ENCODE data around the gene OXSR1.

Gene OXSR1

GRCh38 chr3:38164952-38165721, at the start of gene OXSR1:
OXSR1 (plus strand) TSS chr3:38165537; CDS start chr3:38165877, 340 bp downstream.
- peak; percentile 99 for FAIRE-seq

GRCh38 chr3:38115645-38116427, 49.5 kb upstream of the OXSR1 start:
- DNase-seq (ENCODE audit: insufficient read length, low spot score) (no peak), FAIRE-seq (no peak)

More at GRCh38 chr3:38164952-38165721, at the start of gene OXSR1:
- peak; percentile 72 for DNase-seq (ENCODE audit: insufficient read length, low spot score)

GRCh38 chr3:38116471-38117162, 48.7 kb upstream of the OXSR1 start:
- FAIRE-seq (no peak), DNase-seq (ENCODE audit: insufficient read length, low spot score) (no peak)

GRCh38 chr3:38117163-38117716, 48.1 kb upstream of the OXSR1 start:
- FAIRE-seq (no peak), DNase-seq (ENCODE audit: insufficient read length, low spot score) (no peak)

GRCh38 chr3:38117748-38118420, 47.5 kb upstream of the OXSR1 start:
- peak; percentile 53 for FAIRE-seq
- DNase-seq (ENCODE audit: insufficient read length, low spot score), result peak; percentile 78

GRCh38 chr3:38118421-38119247, 46.7 kb upstream of the OXSR1 start:
- no peak for DNase-seq (ENCODE audit: insufficient read length, low spot score)
- no peak for FAIRE-seq

- FAIRE-seq (no peak), DNase-seq (ENCODE audit: insufficient read length, low spot score) (no peak)
Measured at GRCh38 chr3:38119248-38119544, 46.1 kb upstream of the OXSR1 start.

DNA sequence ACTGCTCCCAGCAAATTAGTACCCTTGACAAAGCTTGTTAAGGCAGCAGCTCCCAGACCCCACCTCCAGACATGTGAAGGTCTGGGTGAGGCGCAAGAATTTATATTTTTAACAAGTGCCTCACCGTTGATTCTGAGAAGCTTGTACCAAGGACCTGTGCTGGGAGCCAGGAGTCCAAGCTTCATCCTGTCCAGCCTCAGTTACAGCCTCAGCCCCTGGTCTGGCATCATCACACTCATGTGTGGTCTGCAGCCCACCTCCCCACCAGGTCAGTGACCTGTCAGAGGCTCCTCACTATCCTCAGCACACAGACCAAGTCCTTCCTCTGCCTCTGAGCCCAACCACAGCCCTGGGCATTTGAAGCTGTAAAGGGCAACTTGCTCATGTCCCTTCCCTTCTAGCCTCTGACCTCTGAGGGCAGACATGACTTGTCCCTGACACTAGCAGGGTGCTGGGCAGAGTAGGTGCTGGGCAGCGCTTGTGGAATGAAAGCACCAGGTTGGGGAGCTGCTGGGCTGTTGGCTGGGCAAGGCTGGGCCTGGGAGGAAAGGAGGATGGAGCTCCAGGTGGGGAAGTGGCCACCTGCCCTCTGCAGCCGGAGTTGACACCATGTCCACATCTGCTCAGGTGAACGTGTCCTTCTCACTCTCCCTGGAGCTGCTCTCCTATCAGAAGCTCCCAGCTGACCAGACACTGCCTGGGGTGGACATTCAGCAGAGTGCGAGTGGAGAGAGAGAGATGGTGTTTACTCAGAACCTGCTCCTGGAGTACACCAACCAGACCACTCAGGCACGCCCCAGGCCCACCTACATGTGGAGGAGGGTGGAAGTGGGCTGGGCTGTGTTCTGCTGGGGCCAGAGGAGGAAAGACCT, 45.3 kb upstream of the OXSR1 start:
- FAIRE-seq, result no peak

DNA sequence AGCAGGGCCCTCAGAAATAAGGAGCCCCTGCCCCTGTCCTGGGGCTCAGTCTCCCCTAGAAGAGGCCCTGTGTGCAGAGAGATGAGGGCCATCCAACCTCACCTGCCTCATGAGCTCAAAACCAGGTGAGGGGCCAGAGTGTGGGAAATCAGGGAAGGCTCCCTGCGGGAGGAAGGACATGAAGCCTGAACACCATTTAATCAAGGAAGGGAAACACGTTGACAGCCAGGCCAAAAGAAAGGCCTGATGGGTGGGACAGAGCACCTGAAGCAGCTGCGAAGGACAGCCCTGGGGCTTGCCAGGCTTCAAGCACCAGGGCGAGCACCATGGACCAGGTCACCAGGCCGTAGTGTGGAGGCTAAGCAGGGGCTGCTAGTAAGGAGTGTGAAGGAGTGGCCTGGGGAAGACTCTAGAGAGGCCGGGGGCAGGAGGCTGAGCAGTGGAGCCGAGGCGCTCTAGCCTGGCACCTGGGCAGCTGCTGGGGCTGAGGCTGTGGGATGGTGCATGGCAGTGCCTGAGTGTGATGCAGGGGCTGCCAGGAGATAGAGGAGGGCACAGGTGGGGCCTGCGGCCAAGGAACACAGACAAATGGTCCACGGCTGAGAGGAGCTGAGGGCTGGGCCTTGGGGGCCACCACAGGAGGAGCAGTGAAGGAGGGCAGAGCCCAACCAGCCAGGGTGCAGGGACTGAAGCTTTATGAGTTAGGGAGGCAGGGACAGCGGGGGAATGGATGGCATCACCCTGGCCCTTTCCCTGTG, 44.5 kb upstream of the OXSR1 start:
- no peak for FAIRE-seq
- DNase-seq (ENCODE audit: insufficient read length, low spot score), result no peak

More for the DNA sequence above, 45.3 kb upstream of the OXSR1 start:
- no peak for DNase-seq (ENCODE audit: insufficient read length, low spot score)

DNA sequence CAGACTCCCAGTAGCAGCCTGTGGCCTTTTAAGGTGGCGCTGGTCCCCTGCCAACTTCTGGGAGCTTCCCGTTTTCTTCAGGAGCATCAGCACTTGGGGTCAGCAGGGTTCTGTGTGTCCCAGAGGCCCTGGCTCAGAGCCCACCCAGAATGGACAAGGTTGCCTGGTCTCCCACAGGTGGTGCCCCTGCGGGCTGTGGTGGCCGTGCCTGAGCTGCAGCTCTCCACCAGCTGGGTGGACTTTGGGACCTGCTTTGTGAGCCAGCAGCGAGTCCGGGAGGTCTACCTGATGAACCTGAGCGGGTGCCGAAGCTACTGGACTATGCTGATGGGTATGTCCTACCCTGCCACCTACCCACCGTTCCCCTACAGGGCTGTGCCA, 43.9 kb upstream of the OXSR1 start:
- no peak for FAIRE-seq

DNA sequence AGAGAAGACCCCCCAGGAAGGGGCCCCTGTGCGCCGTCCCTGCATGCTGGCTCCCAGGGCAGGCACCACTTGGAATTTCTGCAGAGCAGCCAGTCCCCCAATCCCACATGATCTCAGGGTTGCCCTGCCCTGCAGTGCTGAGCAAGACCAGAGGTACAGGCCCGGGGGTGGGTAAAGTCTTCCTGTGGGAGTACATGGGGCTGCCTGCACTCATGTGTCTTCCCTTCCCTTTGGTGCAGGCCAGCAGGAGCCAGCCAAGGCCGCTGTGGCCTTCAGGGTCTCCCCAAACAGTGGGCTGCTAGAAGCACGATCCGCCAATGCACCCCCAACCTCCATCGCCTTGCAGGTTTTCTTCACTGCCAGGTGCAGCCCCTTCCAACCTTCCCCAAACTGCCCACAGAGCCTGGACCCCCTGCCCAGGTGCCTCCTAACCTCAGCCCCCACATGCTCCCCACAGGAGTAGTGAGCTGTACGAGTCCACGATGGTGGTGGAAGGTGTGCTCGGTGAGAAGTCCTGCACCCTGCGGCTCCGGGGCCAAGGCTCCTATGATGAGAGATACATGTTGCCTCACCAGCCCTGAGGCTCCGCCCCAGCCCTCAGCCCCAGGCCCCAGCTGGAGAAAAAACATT, 43.4 kb upstream of the OXSR1 start:
- DNase-seq (ENCODE audit: insufficient read length, low spot score), result no peak
- FAIRE-seq, result no peak

More for the DNA sequence above, 43.9 kb upstream of the OXSR1 start:
- DNase-seq (ENCODE audit: insufficient read length, low spot score), result no peak

DNA sequence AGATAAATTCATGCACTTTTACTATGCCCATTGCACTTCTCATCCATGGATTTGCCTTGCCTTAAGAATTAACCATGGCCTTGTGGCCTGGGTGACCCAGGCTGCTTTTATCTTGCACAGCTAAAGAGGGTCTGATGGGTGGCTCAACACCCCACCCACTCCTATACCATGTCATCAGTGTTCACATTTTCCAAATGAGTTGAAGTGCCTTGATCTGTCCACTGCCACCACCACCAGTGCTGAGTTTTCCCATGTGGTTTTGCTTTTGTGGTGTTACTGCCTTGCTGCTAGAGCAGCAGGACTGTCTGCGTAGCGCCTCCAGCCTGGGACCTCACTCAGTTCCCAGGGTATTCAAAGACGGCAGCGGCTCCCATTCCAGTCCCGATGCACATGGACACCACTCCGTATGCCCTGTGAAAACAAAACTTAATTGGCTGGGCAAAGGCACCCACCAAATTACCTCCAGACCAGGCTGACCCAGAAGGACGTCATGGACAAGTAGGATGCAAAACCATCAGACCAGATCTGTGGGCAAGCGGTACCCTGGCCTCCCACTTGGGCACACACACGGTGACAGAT, 42.5 kb upstream of the OXSR1 start:
- no peak for FAIRE-seq
- no peak for DNase-seq (ENCODE audit: insufficient read length, low spot score)

GRCh38 chr3:38124324-38125122, 40.8 kb upstream of the OXSR1 start:
- DNase-seq (ENCODE audit: insufficient read length, low spot score), result no peak
- FAIRE-seq, result no peak

DNA sequence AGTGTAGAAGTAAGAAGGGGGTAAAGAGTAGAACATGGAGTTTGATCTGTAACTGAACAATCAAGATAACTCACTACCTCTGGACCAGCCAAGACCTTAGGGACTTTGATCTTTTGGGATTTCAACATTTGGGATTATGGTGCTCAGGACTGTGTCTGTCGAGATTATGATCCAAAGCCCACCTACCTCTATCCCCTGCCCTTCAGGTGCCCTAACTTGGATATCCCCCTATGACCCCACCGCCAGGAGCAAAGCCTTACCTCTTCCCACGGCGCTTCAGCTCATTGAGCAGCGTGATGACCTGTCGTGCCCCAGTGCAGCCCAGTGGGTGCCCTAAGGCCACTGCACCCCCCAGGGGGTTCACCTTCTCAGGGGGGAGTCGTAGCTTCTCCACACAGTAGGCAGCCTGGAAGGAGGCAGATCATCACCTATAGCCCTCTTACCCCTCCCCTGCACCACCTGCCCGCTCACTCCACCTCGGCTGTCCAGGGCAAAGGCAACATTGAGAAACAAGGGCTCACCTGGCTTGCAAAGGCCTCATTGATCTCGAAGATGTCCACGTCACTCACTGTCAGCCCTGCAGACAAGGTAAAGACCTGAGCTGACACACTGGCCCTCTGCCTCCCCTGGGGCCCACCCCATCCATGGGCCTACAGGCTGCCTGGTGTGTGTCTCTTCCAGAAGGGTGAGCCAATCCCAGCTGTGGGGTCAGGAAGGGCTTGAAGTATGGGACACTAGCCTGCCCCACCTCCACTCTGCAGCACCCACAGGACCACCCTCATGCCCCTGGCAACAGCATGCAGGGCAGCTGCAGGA, 39.8 kb upstream of the OXSR1 start:
- FAIRE-seq, result no peak
- no peak for DNase-seq (ENCODE audit: insufficient read length, low spot score)

DNA sequence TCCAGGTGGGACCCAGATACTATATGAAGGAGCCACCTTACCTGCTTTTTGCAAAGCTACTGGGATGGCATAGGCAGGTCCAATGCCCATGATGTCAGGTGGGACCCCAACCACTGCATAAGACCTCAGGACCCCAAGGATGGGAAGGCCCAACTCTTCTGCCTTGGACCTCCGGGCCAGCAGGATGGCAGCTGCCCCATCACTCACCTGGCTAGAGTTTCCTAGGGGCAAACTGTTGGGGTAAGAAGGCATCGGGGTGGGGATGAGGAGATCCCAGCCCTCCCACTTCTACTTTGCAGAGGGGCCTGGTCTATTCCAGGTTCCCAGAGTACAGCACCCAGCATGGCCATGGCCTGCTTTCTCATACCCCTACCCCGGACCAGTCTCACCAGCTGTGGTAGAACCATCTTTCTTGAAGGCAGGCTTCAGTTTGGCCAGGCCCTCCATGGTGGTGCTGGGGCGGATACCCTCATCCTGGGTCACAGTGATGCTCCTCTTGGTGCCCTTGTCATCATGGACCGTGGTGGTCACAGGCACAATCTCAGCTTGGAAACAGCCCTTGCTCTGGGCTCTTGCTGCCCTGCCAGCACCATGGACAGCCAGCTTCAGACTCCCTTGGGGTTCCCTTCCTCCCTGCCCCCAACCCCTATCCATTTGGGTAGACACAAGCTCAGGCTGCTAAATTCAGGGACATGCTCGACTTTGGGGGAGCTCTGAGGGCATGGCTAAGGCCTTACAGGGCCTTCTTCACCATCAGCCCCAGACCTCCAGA, 39.0 kb upstream of the OXSR1 start:
- no peak for DNase-seq (ENCODE audit: insufficient read length, low spot score)
- FAIRE-seq, result no peak
